ENCODE measurements around the gene GPC5. TPM values are rescaled to one million over a fixed set of nuclear protein-coding genes. Genes with fewer than 3 reads are reported as not detected.

Gene GPC5
- total RNA-seq, 1 donor from 2014 or later = 0.24 TPM

- no peak for ATAC-seq (ENCODE audit: low read depth)
- H3K27me3 Mint-ChIP-seq = no peaks in the 10 kb centered on the region
- H3K27ac Mint-ChIP-seq = no peak overlapping the region
- TF ChIP-seq CTCF (IDR thresholded peaks at IDR 0.05) = no peak
- H3K36me3 Mint-ChIP-seq (ENCODE audit: low read depth) = no peaks in the 10 kb centered on the region
- no peak for DNase-seq
- peaks cover 15% of the 10 kb centered on the region for H3K9me3 Mint-ChIP-seq
- ChIA-PET POLR2A (no interaction called here), CTCF (no interaction called here)
- no peak overlapping the region for H3K4me3 Mint-ChIP-seq
- intact Hi-C loops (cut with micrococcal nuclease) = no loop called here
- H3K4me1 Mint-ChIP-seq = no peaks in the 10 kb centered on the region
Measured at GRCh38 chr13:92768602-92769001, 1370.2 kb downstream of the GPC5 start.

- ChIA-PET CTCF (no interaction called here), POLR2A (no interaction called here)
- Mint-ChIP-seq H3K4me3 (no peak overlapping the region), H3K4me1 (no peaks in the 10 kb centered on the region), H3K9me3 (peaks cover 15% of the 10 kb centered on the region), H3K27ac (no peak overlapping the region), H3K27me3 (no peaks in the 10 kb centered on the region), H3K36me3 (ENCODE audit: low read depth) (no peaks in the 10 kb centered on the region)
- TF ChIP-seq CTCF (IDR thresholded peaks at IDR 0.05) = no peak
- no peak for DNase-seq
- no peak for ATAC-seq (ENCODE audit: low read depth)
- intact Hi-C loops (cut with micrococcal nuclease) = no loop called here
Measured at GRCh38 chr13:92769046-92769445, 1370.6 kb downstream of the GPC5 start.

- intact Hi-C loops (cut with micrococcal nuclease) = no loop called here
- Mint-ChIP-seq H3K36me3 (ENCODE audit: low read depth) (no peaks in the 10 kb centered on the region), H3K4me1 (no peaks in the 10 kb centered on the region), H3K27me3 (no peaks in the 10 kb centered on the region), H3K9me3 (peaks cover 10% of the 10 kb centered on the region), H3K27ac (no peak overlapping the region), H3K4me3 (no peak overlapping the region)
- no peak for ATAC-seq (ENCODE audit: low read depth)
- ChIA-PET CTCF (no interaction called here), POLR2A (no interaction called here)
- TF ChIP-seq CTCF (IDR thresholded peaks at IDR 0.05) = no peak
- DNase-seq = no peak
Measured at GRCh38 chr13:92775658-92776057, 1377.2 kb downstream of the GPC5 start.

- no peak for TF ChIP-seq CTCF (IDR thresholded peaks at IDR 0.05)
- POLR2A ChIA-PET = no interaction called here
- H3K4me1 Mint-ChIP-seq = no peaks in the 10 kb centered on the region
- no peaks in the 10 kb centered on the region for H3K36me3 Mint-ChIP-seq (ENCODE audit: low read depth)
- no peak for DNase-seq
- peaks cover 6% of the 10 kb centered on the region for H3K9me3 Mint-ChIP-seq
- intact Hi-C loops (cut with micrococcal nuclease) = no loop called here
- no peak for ATAC-seq (ENCODE audit: low read depth)
- no peak overlapping the region for H3K4me3 Mint-ChIP-seq
- CTCF ChIA-PET = no interaction called here
- no peaks in the 10 kb centered on the region for H3K27me3 Mint-ChIP-seq
- no peak overlapping the region for H3K27ac Mint-ChIP-seq
Measured at GRCh38 chr13:92781965-92782690, 1383.7 kb downstream of the GPC5 start.

- Mint-ChIP-seq H3K9me3 (peaks cover 7% of the 10 kb centered on the region), H3K36me3 (ENCODE audit: low read depth) (no peaks in the 10 kb centered on the region), H3K4me3 (no peak overlapping the region), H3K27me3 (no peaks in the 10 kb centered on the region), H3K4me1 (no peaks in the 10 kb centered on the region), H3K27ac (no peak overlapping the region)
- ChIA-PET POLR2A (no interaction called here), CTCF (no interaction called here)
- DNase-seq = no peak
- ATAC-seq (ENCODE audit: low read depth) = no peak
- intact Hi-C loops (cut with micrococcal nuclease) = no loop called here
- TF ChIP-seq CTCF (IDR thresholded peaks at IDR 0.05) = no peak
Measured at GRCh38 chr13:92802776-92803175, 1404.4 kb downstream of the GPC5 start.
